Adrenal gland (tissue), 12 donors: Measurements from ENCODE around the gene DEDD2. TPM values are rescaled to one million over a fixed set of nuclear protein-coding genes. Genes with fewer than 3 reads are reported as not detected.

Source experiments
- DNase-seq, 7 donors: peaks; one replicate each; pipeline ENCODE4 v3.0.0-alpha.2; 2019 to 2020
- H3K27ac ChIP-seq, 5 donors: fragments of 200-600 bp; sonication (generic) in 4 of 5; 1 replicate in 3 of 5; 2 replicates in 2 of 5; pipeline versions ENCODE4 v1.5.1 to v1.8.0; 2016 to 2020; ENCODE audit warnings: mild to moderate bottlenecking in 1 of 5
- H3K27me3 ChIP-seq: fragments of 200-600 bp; 2 replicates; pipeline ENCODE4 v1.8.0; 2021
- H3K36me3 ChIP-seq, 2 donors: fragments of 200-600 bp; replicated peaks in 1 of 2; 1 replicate in 1 of 2; 2 replicates in 1 of 2; pipeline versions ENCODE4 v1.5.1 to v1.8.0; 2018 to 2022
- H3K4me1 ChIP-seq, 2 donors: fragments of 200-600 bp; replicated peaks in 1 of 2; 1 replicate in 1 of 2; 2 replicates in 1 of 2; pipeline versions ENCODE4 v1.5.1 to v1.8.0; 2018 to 2021
- H3K4me3 ChIP-seq, 4 donors: fragments of 200-600 bp; sonication (generic) in 3 of 4; one replicate each; pipeline ENCODE4 v1.5.1; 2016 to 2018
- H3K9me3 ChIP-seq, 3 donors: fragments of 200-600 bp; sonication (generic) in 1 of 3; replicated peaks in 1 of 3; 1 replicate in 2 of 3; 2 replicates in 1 of 3; pipeline versions ENCODE4 v1.5.1 to v1.8.0; 2016 to 2021
- POLR2A ChIP-seq, 2 donors: fragments of 450-650 bp; IDR thresholded peaks; one replicate each; pipeline ENCODE4 v1.6.1; 2017; ENCODE audit warnings: antibody characterized with exemption in 2 of 2, mild to moderate bottlenecking in 2 of 2, moderate library complexity in 1 of 2
- WGBS, 4 donors: extraction: QIAGEN DNeasy Blood & Tissue Kit in 2 of 4; methylation state at CpG; one replicate each; pipeline versions ENCODE4 v1.1.5 to v1.1.7; 2013 to 2017; 5-methylcytosine and 5-hydroxymethylcytosine counted together
- intact Hi-C, 2 donors: fragments of 100-400 bp; cut with DNase I; formaldehyde crosslinking; loops; one replicate each; pipeline versions ENCODE4 v1.14.1 to v1.15.0; 2022 to 2023
- polyA plus RNA-seq, 3 donors: library from polyadenylated mRNA; stranded (reverse); fragments of 200-250 nt in 2 of 3; fragments of 350-450 nt in 1 of 3; fragmentation: Illumina TruSeq in 1 of 3; extraction: RNeasy Lipid Tissue Mini Kit (QIAGEN cat#74804) in 1 of 3; gene quantifications; one replicate each; pipeline ENCODE4 v1.2.3, GENCODE V29; 2013 to 2014
- total RNA-seq, 9 donors: library from RNA; depleted of rRNA in 4 of 9; stranded (reverse); fragments of >200 nt in 4 of 9; fragments of 120-200 nt in 1 of 9; fragmentation: NEBNext Ultra II Directional in 1 of 9; extraction: Animal tissue kit (Norgen Biotek cat#: 25700) in 1 of 9; gene quantifications; one replicate each; pipeline versions ENCODE4 v1.1.0 to v1.2.4, GENCODE V29; 2013 to 2023
- TF ChIP-seq, protein P1 (sequence below), 6 experiments: fragments of 450-650 bp in 4 of 6; fragments of 200-600 bp in 2 of 6; sonication (generic) in 1 of 6; IDR thresholded peaks; 1 replicate in 5 of 6; 2 replicates in 1 of 6; pipeline versions ENCODE4 v1.5.1 to v1.8.0; 2016 to 2021; ENCODE audit warnings: antibody characterized with exemption in 6 of 6, mild to moderate bottlenecking in 2 of 6, moderate library complexity in 1 of 6
- donor health status: healthy with polysubstance abuse.
- donor health status: Bipolar disorder and iron deficiency.
- donor health status: DM: yes; HTN: yes; CAD: no.
- donor health status: DM: no; HTN: no; CAD: no.
- donor health status: DM: no; HTN: no; CAD: no.
- donor health status: DM: yes; HTN: yes; CAD: no.

Gene DEDD2
- total and polyA plus RNA-seq, 12 donors, result 26.0 to 54.8 (median 31.5) TPM

DNA sequence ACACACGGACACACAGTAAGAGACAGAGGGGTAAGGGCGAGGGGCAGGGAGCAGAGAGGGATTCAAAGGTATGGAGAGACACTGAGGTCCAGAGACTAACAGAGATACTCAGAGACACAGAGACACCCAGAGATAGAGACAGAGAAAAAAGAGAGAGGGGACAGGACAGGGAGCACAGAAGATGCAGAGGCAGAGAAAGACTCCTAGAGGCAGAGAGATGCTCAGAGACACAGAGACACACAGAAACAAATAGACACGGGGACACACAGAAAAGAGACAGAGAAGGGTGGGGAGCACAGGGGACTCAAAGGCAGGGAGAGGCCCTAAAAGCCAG, 39.8 kb downstream of the DEDD2 start:
- H3K4me1 ChIP-seq, result peaks cover 6 to 8% of the 10 kb centered on the region in 2 donors
- peak overlapping the region in 1 of 5 donors; percentile 52 for H3K27ac ChIP-seq
- no peaks in the 10 kb centered on the region for H3K9me3 ChIP-seq
- DNase-seq, result no peak
- no peak overlapping the region for H3K4me3 ChIP-seq
- intact Hi-C loops, result no loop called here
- no peaks in the 10 kb centered on the region for H3K36me3 ChIP-seq
- peaks cover 36% of the 10 kb centered on the region for H3K27me3 ChIP-seq
- WGBS, 4 donors, result 19 to 29% (median 26%) methylated on average over 3 of the region's 3 CpGs
- TF ChIP-seq, protein P1, sequence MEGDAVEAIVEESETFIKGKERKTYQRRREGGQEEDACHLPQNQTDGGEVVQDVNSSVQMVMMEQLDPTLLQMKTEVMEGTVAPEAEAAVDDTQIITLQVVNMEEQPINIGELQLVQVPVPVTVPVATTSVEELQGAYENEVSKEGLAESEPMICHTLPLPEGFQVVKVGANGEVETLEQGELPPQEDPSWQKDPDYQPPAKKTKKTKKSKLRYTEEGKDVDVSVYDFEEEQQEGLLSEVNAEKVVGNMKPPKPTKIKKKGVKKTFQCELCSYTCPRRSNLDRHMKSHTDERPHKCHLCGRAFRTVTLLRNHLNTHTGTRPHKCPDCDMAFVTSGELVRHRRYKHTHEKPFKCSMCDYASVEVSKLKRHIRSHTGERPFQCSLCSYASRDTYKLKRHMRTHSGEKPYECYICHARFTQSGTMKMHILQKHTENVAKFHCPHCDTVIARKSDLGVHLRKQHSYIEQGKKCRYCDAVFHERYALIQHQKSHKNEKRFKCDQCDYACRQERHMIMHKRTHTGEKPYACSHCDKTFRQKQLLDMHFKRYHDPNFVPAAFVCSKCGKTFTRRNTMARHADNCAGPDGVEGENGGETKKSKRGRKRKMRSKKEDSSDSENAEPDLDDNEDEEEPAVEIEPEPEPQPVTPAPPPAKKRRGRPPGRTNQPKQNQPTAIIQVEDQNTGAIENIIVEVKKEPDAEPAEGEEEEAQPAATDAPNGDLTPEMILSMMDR (IDR thresholded peaks at IDR 0.05), result no peak
- TF ChIP-seq POLR2A (IDR thresholded peaks at IDR 0.05), result no peak

DNA sequence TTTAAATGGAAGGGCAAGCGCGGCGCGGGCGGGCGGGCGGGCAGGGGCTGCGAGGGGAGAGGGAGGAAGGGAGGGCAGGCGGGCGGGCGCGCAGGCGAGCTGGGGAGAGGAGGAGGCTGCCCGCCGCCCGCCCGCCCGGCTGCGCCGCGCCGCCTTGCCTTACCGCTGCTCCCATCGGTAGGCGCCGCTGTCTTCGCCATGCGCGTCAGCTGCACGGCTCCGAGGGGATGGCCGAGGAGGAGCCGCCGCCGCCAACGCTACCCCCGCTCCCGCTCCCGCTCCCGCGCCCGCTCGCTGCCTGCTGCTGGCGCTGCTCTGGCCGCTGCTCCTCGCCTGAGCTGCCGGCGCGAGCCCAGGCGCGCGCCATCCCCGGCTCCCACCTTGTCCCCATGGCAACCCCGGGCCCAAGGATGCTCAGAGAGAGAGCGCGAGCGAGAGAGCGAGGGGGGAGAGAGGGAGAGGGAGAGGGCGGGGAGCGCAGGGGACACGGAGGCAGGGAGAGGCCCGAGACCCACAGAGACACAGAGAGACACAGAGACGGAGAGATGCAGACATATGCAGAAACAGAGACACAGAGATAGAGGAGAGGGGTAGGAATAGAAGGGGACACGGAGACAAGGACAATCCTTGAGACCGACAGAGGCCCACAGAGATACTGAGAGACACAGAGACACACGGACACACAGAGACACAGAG, 40.3 kb downstream of the DEDD2 start:
- TF ChIP-seq, protein P1 (IDR thresholded peaks at IDR 0.05), result peak in 3 of 6 experiments; percentile 12 to 43 (median 14)
- no peak for TF ChIP-seq POLR2A (IDR thresholded peaks at IDR 0.05)
- WGBS, 4 donors, result 1 to 3% (median 1%) methylated on average over 13 to 66 of the region's 66 CpGs
- peak; percentile 58 to 85 (median 71) for DNase-seq
- peak overlapping the region in 1 of 5 donors; percentile 52 for H3K27ac ChIP-seq
- H3K27me3 ChIP-seq, result peaks cover 34% of the 10 kb centered on the region
- H3K4me3 ChIP-seq, result peak overlapping the region in 2 of 4 donors; percentile 11 to 62
- no peaks in the 10 kb centered on the region for H3K9me3 ChIP-seq
- H3K36me3 ChIP-seq, result no peaks in the 10 kb centered on the region
- intact Hi-C loops, result no loop called here
- peaks cover 6 to 8% of the 10 kb centered on the region in 2 donors for H3K4me1 ChIP-seq

DNA sequence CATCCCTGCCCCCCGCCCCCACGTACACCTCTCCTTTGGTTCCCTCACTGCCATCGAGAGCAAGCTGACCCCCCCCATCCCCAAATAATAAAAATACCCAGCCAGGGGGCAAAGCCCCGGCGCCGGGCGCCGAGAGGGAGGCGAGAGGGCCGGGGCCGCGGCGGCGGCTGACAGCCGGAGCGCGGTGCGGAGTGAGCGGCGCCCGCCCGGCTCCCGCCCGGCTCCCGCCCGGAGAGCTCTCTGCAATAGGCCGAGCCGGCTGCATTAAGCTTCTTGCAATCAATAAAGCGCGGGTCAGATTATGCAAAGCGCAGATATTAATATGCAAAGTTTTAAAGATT, 40.9 kb downstream of the DEDD2 start:
- Histone ChIP-seq H3K27ac (peak overlapping the region in 1 of 5 donors; percentile 34), H3K27me3 (peaks cover 32% of the 10 kb centered on the region), H3K4me3 (peak overlapping the region in 2 of 4 donors; percentile 11 to 62), H3K9me3 (no peaks in the 10 kb centered on the region), H3K36me3 (no peaks in the 10 kb centered on the region), H3K4me1 (peaks cover 6 to 8% of the 10 kb centered on the region in 2 donors)
- 0 to 1% (median 1%) methylated on average over 14 to 31 of the region's 31 CpGs for WGBS, 4 donors
- TF ChIP-seq, protein P1 (IDR thresholded peaks at IDR 0.05), result no peak
- TF ChIP-seq POLR2A (IDR thresholded peaks at IDR 0.05), result no peak
- DNase-seq, result no peak
- intact Hi-C loops, result no loop called here

DNA sequence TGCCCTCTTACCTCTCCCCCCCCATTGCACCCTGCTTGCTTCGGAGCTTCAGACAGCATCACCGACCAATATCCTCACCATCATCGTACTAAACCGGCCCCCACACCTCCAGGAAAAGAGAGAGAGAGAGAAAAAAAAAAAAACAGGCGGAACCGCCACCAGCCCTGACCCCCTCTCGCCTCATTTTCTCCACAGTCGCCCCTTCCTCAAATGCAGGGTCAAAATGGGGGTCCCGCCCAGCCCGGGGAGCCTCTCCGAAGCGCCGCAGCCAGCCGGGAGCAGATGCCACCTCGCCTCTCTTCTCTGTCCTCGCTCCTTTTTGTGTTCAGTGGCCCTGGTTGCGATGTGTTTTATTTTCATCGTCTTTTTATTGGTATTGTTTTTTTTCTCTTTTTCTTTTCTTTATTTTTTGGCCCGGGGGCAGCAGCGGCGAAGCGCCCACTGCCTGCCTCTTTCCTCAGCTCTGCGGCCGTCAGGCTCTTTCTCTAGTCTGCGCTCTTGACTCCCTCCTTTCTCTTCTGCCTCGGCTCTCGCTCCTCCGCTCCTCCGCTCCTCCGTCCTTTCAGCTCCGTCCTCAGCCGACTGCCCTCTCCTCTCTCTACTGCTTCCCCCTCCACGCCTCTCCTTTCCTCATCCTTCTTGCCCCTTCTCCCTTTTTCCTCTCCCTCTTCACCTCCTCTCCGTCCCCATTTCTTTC, 41.4 kb downstream of the DEDD2 start:
- H3K27ac ChIP-seq, result peak overlapping the region in 1 of 5 donors; percentile 34
- H3K4me3 ChIP-seq, result peak overlapping the region in 2 of 4 donors; percentile 11 to 62
- no peaks in the 10 kb centered on the region for H3K9me3 ChIP-seq
- no peaks in the 10 kb centered on the region for H3K36me3 ChIP-seq
- peaks cover 29% of the 10 kb centered on the region for H3K27me3 ChIP-seq
- 2 to 4% (median 2%) methylated on average over 34 of the region's 34 CpGs for WGBS, 4 donors
- peak in 2 of 7 donors; percentile 25 to 27 for DNase-seq
- H3K4me1 ChIP-seq, result peaks cover 6 to 8% of the 10 kb centered on the region in 2 donors
- intact Hi-C loops, result no loop called here
- TF ChIP-seq, protein P1 (IDR thresholded peaks at IDR 0.05), result no peak
- no peak for TF ChIP-seq POLR2A (IDR thresholded peaks at IDR 0.05)
